ACC112 (cell line): Measurements from ENCODE around the gene TBC1D22A.

Experiments
- H2AFZ ChIP-seq: fragments of 200-600 bp; sonication (generic); one replicate; pipeline ENCODE4 v1.6.0; 2017; ENCODE audit warnings: antibody characterized with exemption, low read length; ENCODE audit not compliant: unreplicated experiment
- H3K27ac ChIP-seq: fragments of 200-600 bp; sonication (generic); 2 replicates; pipeline ENCODE4 v1.5.1; 2014; ENCODE audit warnings: low read depth, mild to moderate bottlenecking, antibody characterized with exemption, low read length, moderate library complexity
- H3K27me3 ChIP-seq: fragments of 200-600 bp; sonication (generic); 2 replicates; pipeline ENCODE4 v1.6.1; 2014; ENCODE audit warnings: mild to moderate bottlenecking, antibody characterized with exemption, low read length, moderate library complexity, mixed read lengths; ENCODE audit not compliant: insufficient read depth
- H3K36me3 ChIP-seq: fragments of 200-600 bp; sonication (generic); 2 replicates; pipeline ENCODE4 v1.6.1; 2016; ENCODE audit warnings: mild to moderate bottlenecking, antibody characterized with exemption, low read length, moderate library complexity, mixed read lengths; ENCODE audit not compliant: insufficient read depth
- H3K4me1 ChIP-seq: fragments of 200-600 bp; sonication (generic); one replicate; pipeline ENCODE4 v1.6.1; 2016; ENCODE audit warnings: low read length, mixed read lengths; ENCODE audit not compliant: insufficient read depth, unreplicated experiment, control insufficient read depth
- H3K4me3 ChIP-seq: fragments of 200-600 bp; sonication (generic); 2 replicates; pipeline ENCODE4 v1.5.1; 2014; ENCODE audit warnings: mild to moderate bottlenecking, low read depth, low read length
- H3K79me2 ChIP-seq: fragments of 200-600 bp; sonication (generic); one replicate; pipeline ENCODE4 v1.6.0; 2016; ENCODE audit warnings: low read length; ENCODE audit not compliant: control insufficient read depth, unreplicated experiment, insufficient read depth

TBC1D22A gene

GRCh38 chr22:46754826-46755225, 7.6 kb upstream of the TBC1D22A start:
- Histone ChIP-seq H3K79me2 (no peaks in the 10 kb centered on the region), H2AFZ (no peak overlapping the region), H3K36me3 (no peaks in the 10 kb centered on the region), H3K27me3 (no peaks in the 10 kb centered on the region), H3K4me3 (no peak overlapping the region), H3K4me1 (peaks cover 20% of the 10 kb centered on the region), H3K27ac (0 out of 2 replicates have a peak overlapping the region, but pooled peaks have one; percentile 86)

GRCh38 chr22:46755525-46755924, 6.9 kb upstream of the TBC1D22A start:
- H3K36me3 ChIP-seq, result no peaks in the 10 kb centered on the region
- no peak overlapping the region for H3K4me3 ChIP-seq
- peaks cover 13% of the 10 kb centered on the region for H3K4me1 ChIP-seq
- no peak overlapping the region for H3K27ac ChIP-seq
- no peaks in the 10 kb centered on the region for H3K79me2 ChIP-seq
- no peak overlapping the region for H2AFZ ChIP-seq
- H3K27me3 ChIP-seq, result no peaks in the 10 kb centered on the region

- H2AFZ ChIP-seq, result no peak overlapping the region
- H3K36me3 ChIP-seq, result no peaks in the 10 kb centered on the region
- H3K4me3 ChIP-seq, result no peak overlapping the region
- no peak overlapping the region for H3K27ac ChIP-seq
- peaks cover 2% of the 10 kb centered on the region for H3K79me2 ChIP-seq
- H3K27me3 ChIP-seq, result no peaks in the 10 kb centered on the region
- H3K4me1 ChIP-seq, result peaks cover 8% of the 10 kb centered on the region
These were observed 6.4 kb upstream of the TBC1D22A start for GRCh38 chr22:46756097-46756496.

- Histone ChIP-seq H2AFZ (no peak overlapping the region), H3K4me3 (no peak overlapping the region), H3K36me3 (no peaks in the 10 kb centered on the region), H3K4me1 (peaks cover 8% of the 10 kb centered on the region), H3K79me2 (peaks cover 10% of the 10 kb centered on the region), H3K27me3 (no peaks in the 10 kb centered on the region), H3K27ac (no peak overlapping the region)
These were observed 5.3 kb upstream of the TBC1D22A start for GRCh38 chr22:46757104-46757503.

GRCh38 chr22:46758121-46758520, 4.3 kb upstream of the TBC1D22A start:
- peaks cover 18% of the 10 kb centered on the region for H3K79me2 ChIP-seq
- H3K27ac ChIP-seq, result no peak overlapping the region
- H3K36me3 ChIP-seq, result no peaks in the 10 kb centered on the region
- H2AFZ ChIP-seq, result no peak overlapping the region
- H3K4me3 ChIP-seq, result no peak overlapping the region
- H3K27me3 ChIP-seq, result no peaks in the 10 kb centered on the region
- peaks cover 8% of the 10 kb centered on the region for H3K4me1 ChIP-seq

- Histone ChIP-seq H3K4me3 (no peak overlapping the region), H3K27ac (no peak overlapping the region), H3K27me3 (no peaks in the 10 kb centered on the region), H3K79me2 (peaks cover 23% of the 10 kb centered on the region), H3K36me3 (no peaks in the 10 kb centered on the region), H2AFZ (no peak overlapping the region), H3K4me1 (peaks cover 3% of the 10 kb centered on the region)
These were observed 3.6 kb upstream of the TBC1D22A start for GRCh38 chr22:46758867-46759290.

- Histone ChIP-seq H3K4me1 (peaks cover 2% of the 10 kb centered on the region), H3K4me3 (peak overlapping the region; percentile 98), H3K79me2 (peaks cover 36% of the 10 kb centered on the region), H3K36me3 (no peaks in the 10 kb centered on the region), H3K27me3 (no peaks in the 10 kb centered on the region), H3K27ac (no peak overlapping the region), H2AFZ (no peak overlapping the region)
These were observed 1.4 kb upstream of the TBC1D22A start for GRCh38 chr22:46761017-46761416.

- H3K27ac ChIP-seq, result peak overlapping the region; percentile 76; the same call in 1 of the 2 replicates
- H3K4me1 ChIP-seq, result peaks cover 2% of the 10 kb centered on the region
- H3K27me3 ChIP-seq, result no peaks in the 10 kb centered on the region
- H2AFZ ChIP-seq, result no peak overlapping the region
- H3K4me3 ChIP-seq, result peak overlapping the region; percentile 98
- no peaks in the 10 kb centered on the region for H3K36me3 ChIP-seq
- peaks cover 42% of the 10 kb centered on the region for H3K79me2 ChIP-seq
These were observed 762 bp upstream of the TBC1D22A start for GRCh38 chr22:46761539-46762237.

- peak overlapping the region; percentile 77 for H2AFZ ChIP-seq
- H3K27me3 ChIP-seq, result no peaks in the 10 kb centered on the region
- H3K4me1 ChIP-seq, result peaks cover 2% of the 10 kb centered on the region
- H3K27ac ChIP-seq, result peak overlapping the region; percentile 22; the same call in 1 of the 2 replicates
- H3K36me3 ChIP-seq, result no peaks in the 10 kb centered on the region
- peak overlapping the region; percentile 98 for H3K4me3 ChIP-seq
- H3K79me2 ChIP-seq, result peaks cover 50% of the 10 kb centered on the region
These were observed 728 bp downstream of the TBC1D22A start for GRCh38 chr22:46763051-46763705.

- peaks cover 50% of the 10 kb centered on the region for H3K79me2 ChIP-seq
- peaks cover 2% of the 10 kb centered on the region for H3K4me1 ChIP-seq
- H3K27me3 ChIP-seq, result no peaks in the 10 kb centered on the region
- H3K36me3 ChIP-seq, result no peaks in the 10 kb centered on the region
- no peak overlapping the region for H3K27ac ChIP-seq
- H2AFZ ChIP-seq, result no peak overlapping the region
- H3K4me3 ChIP-seq, result peak overlapping the region; percentile 98; the same call in 1 of the 2 replicates
These were observed 1.8 kb downstream of the TBC1D22A start for GRCh38 chr22:46764140-46764680.
